ENCODE data around the gene TYW1B.
"Not testable (repeated sequence)": the region's sequence is repeated elsewhere in the genome, so short reads cannot be mapped to it uniquely, and the experiment has no call there.

DNA sequence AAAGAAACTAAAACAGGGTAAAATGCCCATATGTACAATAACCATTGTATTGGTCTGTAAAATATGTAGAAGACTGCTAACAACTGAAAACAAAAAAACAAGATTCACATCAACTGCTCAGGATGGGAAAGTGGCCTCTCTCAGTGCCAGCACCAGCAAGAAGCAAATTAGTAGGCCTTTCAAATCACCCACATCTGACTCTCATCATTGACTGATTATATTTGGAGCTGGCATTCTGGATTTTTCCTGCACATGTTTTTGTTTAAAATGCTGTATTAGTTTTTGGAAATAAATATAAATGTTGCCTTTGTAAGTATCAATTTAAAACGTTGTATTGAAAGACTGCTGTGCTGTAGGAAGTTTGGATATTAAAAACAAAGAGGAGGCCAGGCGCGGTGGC, 161.0 kb downstream of the TYW1B start:
- TF ChIP-seq, protein P1, sequence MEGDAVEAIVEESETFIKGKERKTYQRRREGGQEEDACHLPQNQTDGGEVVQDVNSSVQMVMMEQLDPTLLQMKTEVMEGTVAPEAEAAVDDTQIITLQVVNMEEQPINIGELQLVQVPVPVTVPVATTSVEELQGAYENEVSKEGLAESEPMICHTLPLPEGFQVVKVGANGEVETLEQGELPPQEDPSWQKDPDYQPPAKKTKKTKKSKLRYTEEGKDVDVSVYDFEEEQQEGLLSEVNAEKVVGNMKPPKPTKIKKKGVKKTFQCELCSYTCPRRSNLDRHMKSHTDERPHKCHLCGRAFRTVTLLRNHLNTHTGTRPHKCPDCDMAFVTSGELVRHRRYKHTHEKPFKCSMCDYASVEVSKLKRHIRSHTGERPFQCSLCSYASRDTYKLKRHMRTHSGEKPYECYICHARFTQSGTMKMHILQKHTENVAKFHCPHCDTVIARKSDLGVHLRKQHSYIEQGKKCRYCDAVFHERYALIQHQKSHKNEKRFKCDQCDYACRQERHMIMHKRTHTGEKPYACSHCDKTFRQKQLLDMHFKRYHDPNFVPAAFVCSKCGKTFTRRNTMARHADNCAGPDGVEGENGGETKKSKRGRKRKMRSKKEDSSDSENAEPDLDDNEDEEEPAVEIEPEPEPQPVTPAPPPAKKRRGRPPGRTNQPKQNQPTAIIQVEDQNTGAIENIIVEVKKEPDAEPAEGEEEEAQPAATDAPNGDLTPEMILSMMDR (conservative IDR thresholded peaks at IDR 0.05; ENCODE audit: low read depth, low read length): not testable (repeated sequence)
- TF ChIP-seq FOS (IDR thresholded peaks at IDR 0.05; ENCODE audit: low read depth, low read length); CEBPB (IDR thresholded peaks at IDR 0.05; ENCODE audit: low read depth, low read length); SMC3 (IDR thresholded peaks at IDR 0.05; ENCODE audit: low read depth, low read length); POLR2A (IDR thresholded peaks at IDR 0.05; ENCODE audit: low read depth, low read length); NFE2L2 (IDR thresholded peaks at IDR 0.05; ENCODE audit: low read depth, low read length); MAZ (IDR thresholded peaks at IDR 0.05; ENCODE audit: borderline replicate concordance, low read depth, low read length); MXI1 (IDR thresholded peaks at IDR 0.05; ENCODE audit: borderline replicate concordance, low read depth, low read length); RCOR1 (IDR thresholded peaks at IDR 0.05; ENCODE audit: insufficient replicate concordance, low read length); RFX5 (IDR thresholded peaks at IDR 0.05; ENCODE audit: low read depth, low read length): not testable (repeated sequence)
- TF ChIP-seq, protein P2, sequence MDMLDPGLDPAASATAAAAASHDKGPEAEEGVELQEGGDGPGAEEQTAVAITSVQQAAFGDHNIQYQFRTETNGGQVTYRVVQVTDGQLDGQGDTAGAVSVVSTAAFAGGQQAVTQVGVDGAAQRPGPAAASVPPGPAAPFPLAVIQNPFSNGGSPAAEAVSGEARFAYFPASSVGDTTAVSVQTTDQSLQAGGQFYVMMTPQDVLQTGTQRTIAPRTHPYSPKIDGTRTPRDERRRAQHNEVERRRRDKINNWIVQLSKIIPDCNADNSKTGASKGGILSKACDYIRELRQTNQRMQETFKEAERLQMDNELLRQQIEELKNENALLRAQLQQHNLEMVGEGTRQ (IDR thresholded peaks at IDR 0.05; ENCODE audit: low read depth, low read length): not testable (repeated sequence)
- TF ChIP-seq, protein P3, sequence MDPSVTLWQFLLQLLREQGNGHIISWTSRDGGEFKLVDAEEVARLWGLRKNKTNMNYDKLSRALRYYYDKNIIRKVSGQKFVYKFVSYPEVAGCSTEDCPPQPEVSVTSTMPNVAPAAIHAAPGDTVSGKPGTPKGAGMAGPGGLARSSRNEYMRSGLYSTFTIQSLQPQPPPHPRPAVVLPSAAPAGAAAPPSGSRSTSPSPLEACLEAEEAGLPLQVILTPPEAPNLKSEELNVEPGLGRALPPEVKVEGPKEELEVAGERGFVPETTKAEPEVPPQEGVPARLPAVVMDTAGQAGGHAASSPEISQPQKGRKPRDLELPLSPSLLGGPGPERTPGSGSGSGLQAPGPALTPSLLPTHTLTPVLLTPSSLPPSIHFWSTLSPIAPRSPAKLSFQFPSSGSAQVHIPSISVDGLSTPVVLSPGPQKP (IDR thresholded peaks at IDR 0.05; ENCODE audit: borderline replicate concordance, low read depth, low read length): not testable (repeated sequence)

All from IMR-90 (cell line).